Measurements from ENCODE around the gene SPRR1B. TPM values are rescaled to one million over a fixed set of nuclear protein-coding genes. Genes with fewer than 3 reads are reported as not detected.

Gene SPRR1B
- total RNA-seq, 1 donor from 2014 or later: not detected

DNA sequence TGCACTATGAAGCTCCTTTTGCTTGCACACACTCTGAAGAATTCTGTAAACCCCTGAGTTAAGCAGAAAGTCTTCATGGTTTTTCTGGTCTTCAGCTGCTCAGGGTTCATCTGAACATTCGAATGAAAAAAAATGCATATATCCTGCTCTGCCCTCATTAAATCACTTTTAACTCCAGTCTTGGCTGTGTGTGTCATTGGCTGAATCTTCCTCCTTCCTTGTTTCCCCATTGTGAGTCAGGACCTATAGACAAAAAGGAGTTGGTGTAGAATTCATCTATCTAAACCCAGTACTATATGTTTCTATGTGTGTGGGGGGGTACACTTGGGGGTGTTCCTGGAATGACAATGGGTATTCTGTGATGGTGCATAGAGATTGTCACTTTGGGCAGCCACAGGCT lies 6.6 kb upstream of the SPRR1B start:
- no peaks in the 10 kb centered on the region for H3K27me3 ChIP-seq
- TF ChIP-seq, protein P1, sequence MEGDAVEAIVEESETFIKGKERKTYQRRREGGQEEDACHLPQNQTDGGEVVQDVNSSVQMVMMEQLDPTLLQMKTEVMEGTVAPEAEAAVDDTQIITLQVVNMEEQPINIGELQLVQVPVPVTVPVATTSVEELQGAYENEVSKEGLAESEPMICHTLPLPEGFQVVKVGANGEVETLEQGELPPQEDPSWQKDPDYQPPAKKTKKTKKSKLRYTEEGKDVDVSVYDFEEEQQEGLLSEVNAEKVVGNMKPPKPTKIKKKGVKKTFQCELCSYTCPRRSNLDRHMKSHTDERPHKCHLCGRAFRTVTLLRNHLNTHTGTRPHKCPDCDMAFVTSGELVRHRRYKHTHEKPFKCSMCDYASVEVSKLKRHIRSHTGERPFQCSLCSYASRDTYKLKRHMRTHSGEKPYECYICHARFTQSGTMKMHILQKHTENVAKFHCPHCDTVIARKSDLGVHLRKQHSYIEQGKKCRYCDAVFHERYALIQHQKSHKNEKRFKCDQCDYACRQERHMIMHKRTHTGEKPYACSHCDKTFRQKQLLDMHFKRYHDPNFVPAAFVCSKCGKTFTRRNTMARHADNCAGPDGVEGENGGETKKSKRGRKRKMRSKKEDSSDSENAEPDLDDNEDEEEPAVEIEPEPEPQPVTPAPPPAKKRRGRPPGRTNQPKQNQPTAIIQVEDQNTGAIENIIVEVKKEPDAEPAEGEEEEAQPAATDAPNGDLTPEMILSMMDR (IDR thresholded peaks at IDR 0.05): no peak
- H3K9me3 ChIP-seq: no peaks in the 10 kb centered on the region
- no peak overlapping the region for H3K4me3 ChIP-seq
- intact Hi-C loops (cut with DNase I): no loop called here
- DNase-seq (ENCODE audit: low spot score in 2 of 2): no peak
- no peak overlapping the region for H3K27ac ChIP-seq
- no peaks in the 10 kb centered on the region for H3K4me1 ChIP-seq
- no peaks in the 10 kb centered on the region for H3K36me3 ChIP-seq

DNA sequence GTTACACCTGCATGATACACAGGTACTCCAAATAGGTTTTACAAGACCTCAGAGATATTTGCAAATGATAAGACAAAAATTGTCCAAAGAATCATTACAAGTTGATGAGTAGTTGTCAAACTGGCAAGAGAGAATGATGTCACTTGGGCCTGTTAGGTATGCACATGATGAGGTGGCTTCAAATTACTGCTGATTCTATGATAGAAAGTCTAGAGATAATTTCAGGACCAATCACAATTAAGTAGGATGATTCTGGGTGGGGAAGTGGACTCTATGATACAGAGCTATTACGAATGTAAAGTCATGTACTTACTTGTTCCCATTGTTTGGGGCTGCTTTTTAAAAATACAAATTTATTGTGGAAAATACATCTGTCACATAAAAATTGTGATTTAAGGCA lies 5.2 kb upstream of the SPRR1B start:
- intact Hi-C loops (cut with DNase I): no loop called here
- no peaks in the 10 kb centered on the region for H3K27me3 ChIP-seq
- no peak overlapping the region for H3K4me3 ChIP-seq
- no peaks in the 10 kb centered on the region for H3K36me3 ChIP-seq
- no peaks in the 10 kb centered on the region for H3K9me3 ChIP-seq
- no peak for DNase-seq (ENCODE audit: low spot score in 2 of 2)
- TF ChIP-seq, protein P1 (IDR thresholded peaks at IDR 0.05): no peak
- H3K4me1 ChIP-seq: no peaks in the 10 kb centered on the region
- H3K27ac ChIP-seq: no peak overlapping the region

DNA sequence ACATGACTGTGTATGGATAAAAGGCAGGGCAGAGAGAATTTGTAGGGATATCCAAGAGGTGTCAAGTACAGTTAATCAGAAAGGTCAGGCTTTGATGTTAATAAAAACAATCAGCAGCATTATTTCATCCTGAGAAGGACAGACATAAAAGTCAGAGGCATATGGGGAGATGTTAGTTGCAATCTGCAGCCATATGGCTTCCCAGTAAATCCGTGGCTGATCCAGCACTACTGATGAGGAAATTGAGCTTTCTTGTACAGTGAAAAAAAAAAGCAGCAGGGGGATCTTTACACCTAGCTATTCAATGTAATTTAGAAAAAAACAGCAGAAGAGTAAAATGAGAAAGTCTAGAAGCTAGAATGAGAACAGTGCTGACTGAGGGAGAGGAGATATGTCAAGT lies 2.2 kb upstream of the SPRR1B start:
- TF ChIP-seq, protein P1 (IDR thresholded peaks at IDR 0.05): no peak
- no peaks in the 10 kb centered on the region for H3K27me3 ChIP-seq
- no peak overlapping the region for H3K4me3 ChIP-seq
- H3K36me3 ChIP-seq: no peaks in the 10 kb centered on the region
- H3K27ac ChIP-seq: no peak overlapping the region
- intact Hi-C loops (cut with DNase I): no loop called here
- no peaks in the 10 kb centered on the region for H3K4me1 ChIP-seq
- H3K9me3 ChIP-seq: no peaks in the 10 kb centered on the region
- DNase-seq (ENCODE audit: low spot score in 2 of 2): no peak

DNA sequence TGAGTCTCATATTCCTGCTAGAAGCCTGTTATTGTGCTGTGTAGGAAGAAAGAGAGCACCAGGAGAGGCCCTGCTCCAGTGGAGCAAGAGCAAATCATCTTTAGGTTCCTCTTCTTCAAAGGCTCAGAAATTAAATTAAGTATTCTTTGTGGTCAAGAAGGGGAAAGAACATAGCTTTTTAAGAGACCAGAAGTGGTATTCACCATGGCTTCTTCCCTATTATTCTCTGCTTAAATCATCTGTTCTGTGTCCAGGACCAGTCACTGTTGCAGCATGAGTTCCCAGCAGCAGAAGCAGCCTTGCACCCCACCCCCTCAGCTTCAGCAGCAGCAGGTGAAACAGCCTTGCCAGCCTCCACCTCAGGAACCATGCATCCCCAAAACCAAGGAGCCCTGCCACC lies 1.1 kb downstream of the SPRR1B start:
- TF ChIP-seq, protein P1 (IDR thresholded peaks at IDR 0.05): no peak
- Histone ChIP-seq H3K27ac (no peak overlapping the region), H3K4me1 (no peaks in the 10 kb centered on the region), H3K27me3 (no peaks in the 10 kb centered on the region), H3K36me3 (no peaks in the 10 kb centered on the region), H3K4me3 (no peak overlapping the region), H3K9me3 (no peaks in the 10 kb centered on the region)
- intact Hi-C loops (cut with DNase I): no loop called here
- DNase-seq (ENCODE audit: low spot score in 2 of 2): no peak

DNA sequence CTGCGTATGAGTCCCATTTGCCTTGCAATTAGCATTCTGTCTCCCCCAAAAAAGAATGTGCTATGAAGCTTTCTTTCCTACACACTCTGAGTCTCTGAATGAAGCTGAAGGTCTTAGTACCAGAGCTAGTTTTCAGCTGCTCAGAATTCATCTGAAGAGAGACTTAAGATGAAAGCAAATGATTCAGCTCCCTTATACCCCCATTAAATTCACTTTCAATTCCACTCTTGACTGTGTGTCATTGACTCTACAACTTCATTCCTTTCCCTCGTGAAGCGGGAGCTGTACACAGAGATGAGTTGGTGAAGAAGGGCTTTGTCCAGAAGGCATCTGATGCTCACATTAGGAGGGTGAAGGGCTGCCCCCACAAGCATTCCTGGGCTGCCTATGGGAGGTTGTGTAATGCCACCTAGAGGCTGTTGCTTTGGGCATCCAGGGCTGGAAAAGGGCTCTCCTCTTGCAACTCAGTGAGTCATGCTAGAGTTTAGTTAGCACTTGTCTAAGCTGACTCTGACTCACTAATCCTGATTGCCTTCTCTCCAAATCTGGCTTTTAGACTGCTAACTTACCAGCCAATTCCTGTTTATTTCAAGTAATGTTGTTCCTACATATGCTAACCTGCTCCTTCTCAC lies 1.8 kb downstream of the SPRR1B start:
- TF ChIP-seq, protein P1 (IDR thresholded peaks at IDR 0.05): no peak
- no peak overlapping the region for H3K27ac ChIP-seq
- H3K36me3 ChIP-seq: no peaks in the 10 kb centered on the region
- intact Hi-C loops (cut with DNase I): no loop called here
- H3K27me3 ChIP-seq: no peaks in the 10 kb centered on the region
- H3K4me3 ChIP-seq: no peak overlapping the region
- no peaks in the 10 kb centered on the region for H3K9me3 ChIP-seq
- DNase-seq (ENCODE audit: low spot score in 2 of 2): no peak
- no peaks in the 10 kb centered on the region for H3K4me1 ChIP-seq

DNA sequence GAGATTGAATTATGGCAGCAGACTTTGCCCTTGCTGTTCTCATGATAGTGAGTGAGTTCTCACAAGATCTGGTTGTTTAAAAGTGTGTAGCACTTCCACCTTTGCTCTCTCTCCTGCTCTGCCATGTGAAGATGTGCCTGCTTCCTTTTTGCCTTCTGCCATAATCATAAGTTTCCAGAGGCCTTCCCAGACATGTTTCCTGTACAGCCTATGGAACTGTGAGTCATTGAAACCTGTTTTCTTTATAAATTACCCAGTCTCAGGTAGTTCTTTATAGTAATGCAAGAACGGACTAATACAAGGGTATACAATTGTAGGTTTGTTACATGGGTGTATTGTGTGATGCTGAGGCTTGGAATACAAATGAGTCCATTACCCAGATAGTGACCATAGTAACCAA lies 4.2 kb downstream of the SPRR1B start:
- Histone ChIP-seq H3K27ac (no peak overlapping the region), H3K27me3 (no peaks in the 10 kb centered on the region), H3K4me1 (no peaks in the 10 kb centered on the region), H3K9me3 (no peaks in the 10 kb centered on the region), H3K4me3 (no peak overlapping the region), H3K36me3 (no peaks in the 10 kb centered on the region)
- no peak for DNase-seq (ENCODE audit: low spot score in 2 of 2)
- intact Hi-C loops (cut with DNase I): no loop called here
- TF ChIP-seq, protein P1 (IDR thresholded peaks at IDR 0.05): no peak
